ENCODE measurements around the gene SH3RF1.
A peak's percentile ranks its signal among the peaks of the same experiment; 100 is the strongest.

The SH3RF1 gene

DNA sequence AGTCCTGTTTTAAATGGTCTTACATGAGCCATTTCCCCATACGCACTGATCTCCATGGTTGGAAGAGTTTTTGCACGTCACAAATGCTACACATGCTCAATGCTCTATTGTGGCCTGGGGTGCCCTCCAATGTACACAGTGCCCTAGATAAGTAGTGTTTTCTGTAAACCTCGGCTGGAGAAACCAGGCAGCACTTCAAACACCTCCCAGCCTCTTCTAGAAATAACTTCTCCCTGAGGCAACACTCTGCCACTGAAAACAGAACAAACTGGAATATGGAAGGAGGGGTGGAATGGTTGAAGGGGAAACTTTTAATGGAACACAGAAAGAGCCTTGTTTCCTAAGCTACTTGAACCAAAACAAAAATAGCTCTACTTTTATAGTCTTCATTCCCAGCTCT, 136.8 kb downstream of the SH3RF1 start:
- no peak for DNase-seq (ENCODE audit: low spot score)

DNA sequence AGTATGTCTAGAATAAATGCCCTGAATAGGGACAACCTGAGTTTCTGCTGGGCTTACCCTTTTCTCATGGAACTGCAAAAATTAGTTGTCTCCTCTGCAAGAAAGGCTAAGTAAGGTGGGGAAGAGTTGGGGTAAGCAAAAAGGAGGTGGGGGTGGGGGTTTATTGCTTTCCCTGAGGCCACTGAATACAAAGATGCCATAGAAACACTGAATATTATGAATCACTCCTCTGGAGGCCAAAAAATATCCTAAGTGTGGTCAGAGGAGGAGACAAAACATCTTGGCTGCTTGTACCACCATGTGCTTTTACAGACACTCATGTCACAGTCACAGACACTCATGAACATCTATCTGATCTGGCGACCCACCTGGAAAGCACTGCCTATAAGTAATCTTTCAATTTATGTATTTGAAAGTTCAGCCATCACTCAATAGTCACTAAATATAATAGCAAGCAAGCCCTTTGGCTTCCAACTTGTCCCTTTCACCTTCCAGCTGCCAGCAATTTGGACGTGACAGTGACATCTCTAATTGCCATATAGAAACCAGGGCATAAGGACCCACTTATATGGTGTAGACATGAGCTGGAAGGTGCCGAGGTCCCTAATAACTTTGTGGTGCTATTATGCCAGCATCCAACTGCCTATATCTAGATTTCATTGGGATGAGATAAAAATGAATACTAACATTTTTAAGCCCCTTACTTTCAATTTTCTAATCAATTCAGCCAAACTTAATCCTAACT, 138.0 kb downstream of the SH3RF1 start:
- DNase-seq (ENCODE audit: low spot score) = no peak

DNA sequence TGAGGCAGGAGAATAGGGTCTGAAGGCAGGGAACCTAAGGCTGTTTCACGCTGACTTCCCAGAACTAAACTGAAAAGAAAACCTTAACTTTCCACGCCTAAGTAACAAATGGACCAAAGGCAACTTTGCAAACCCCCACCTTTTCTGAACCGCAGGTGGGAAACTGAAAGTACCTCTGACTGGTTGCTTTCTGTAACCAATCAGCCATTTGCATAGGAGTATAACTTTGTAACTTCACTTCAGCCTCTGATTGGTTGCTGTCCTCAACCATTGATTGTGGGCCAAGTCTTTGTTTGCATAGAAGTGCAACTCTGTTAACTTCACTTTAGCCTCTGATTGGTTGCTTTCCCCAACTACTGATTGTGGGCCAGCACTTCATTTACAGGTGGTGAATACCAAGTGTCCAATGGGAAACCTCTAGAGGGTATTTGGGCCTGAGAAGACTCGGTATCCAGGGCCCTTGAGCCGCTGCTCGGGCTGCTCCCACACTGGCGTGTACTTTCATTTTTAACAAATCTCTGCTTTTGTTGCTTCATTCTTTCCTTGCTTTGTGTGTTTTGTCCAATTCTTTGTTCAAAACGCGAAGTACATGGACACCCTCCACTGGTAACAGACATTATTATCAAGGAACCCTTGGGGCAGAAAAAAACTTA, 139.1 kb downstream of the SH3RF1 start:
- no peak for DNase-seq (ENCODE audit: low spot score)

DNA sequence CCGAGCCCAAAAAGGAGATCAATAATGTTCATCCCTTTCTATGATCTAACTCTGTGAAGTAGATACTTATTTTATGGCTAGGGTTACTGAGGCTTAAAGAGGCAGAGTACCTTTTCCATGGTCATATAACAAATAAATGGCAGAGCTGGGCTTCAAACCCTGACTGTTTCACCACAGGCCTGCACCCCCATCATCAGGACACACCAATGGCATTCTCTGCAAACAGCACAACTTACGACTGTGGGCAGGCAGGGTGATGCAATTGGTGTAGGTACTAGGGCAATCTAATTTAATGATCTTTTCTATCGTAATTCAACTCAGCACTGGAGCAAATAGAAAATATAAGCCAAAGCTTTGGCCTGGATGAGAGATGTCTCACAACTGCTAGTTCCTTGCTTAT, 141.9 kb downstream of the SH3RF1 start:
- DNase-seq (ENCODE audit: low spot score) = peak; percentile 36

DNA sequence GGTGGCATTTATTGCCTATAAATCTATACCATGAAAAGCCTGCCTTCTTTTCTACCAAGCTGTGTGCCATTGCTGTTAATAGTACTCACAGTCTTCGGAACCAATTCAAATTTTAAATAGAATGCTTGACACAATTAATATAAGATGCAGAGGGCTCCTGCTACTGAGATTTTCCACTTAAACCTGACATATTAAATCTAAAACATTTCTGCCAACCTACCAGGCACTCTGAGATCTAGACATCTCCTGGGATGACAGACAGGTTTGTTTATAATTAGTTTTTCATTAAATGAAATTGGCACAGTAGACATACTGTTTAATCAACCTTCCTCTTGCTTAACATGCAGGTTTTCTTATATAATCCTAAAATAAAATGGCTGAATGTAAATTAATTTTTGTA, 143.4 kb downstream of the SH3RF1 start:
- no peak for DNase-seq (ENCODE audit: low spot score)

DNA sequence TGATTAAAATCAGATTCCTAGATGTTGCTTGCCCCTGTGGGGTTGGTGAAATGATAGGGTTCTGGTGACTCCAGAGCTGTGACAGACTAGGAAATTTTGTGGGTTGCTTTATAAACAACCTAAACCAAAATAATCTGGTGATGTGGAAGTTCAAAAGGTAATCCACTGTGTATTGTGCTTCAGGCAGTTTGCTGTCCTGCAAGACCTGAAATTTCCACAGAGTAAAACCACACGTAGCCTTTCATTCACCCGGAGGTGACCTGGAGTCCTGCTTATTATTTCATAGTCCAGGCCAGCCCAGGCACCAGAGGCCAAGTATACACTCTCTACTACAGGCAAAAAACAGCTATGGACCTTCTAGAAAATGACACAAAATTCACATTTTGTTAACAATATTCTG, 146.1 kb downstream of the SH3RF1 start:
- DNase-seq (ENCODE audit: low spot score) = no peak

DNA sequence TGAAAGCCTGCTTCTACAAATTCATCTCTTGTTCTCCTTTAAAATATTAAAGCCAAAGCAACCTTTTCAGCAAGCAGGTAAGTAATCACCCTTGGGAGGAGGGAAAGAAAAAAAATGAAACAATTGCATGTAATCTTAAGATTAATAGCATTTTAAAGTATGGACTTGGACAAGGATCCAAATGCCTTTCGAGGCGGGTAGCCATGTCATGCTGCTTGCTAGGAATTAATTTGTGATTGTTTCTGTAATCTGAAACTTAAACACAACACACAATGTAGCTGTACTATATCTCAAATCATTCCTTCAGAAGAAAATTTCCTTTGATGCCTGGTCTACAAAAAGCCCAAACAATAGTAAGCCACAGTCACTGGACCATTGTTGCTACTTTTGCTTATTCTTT, 148.3 kb downstream of the SH3RF1 start:
- DNase-seq (ENCODE audit: low spot score) = no peak

DNA sequence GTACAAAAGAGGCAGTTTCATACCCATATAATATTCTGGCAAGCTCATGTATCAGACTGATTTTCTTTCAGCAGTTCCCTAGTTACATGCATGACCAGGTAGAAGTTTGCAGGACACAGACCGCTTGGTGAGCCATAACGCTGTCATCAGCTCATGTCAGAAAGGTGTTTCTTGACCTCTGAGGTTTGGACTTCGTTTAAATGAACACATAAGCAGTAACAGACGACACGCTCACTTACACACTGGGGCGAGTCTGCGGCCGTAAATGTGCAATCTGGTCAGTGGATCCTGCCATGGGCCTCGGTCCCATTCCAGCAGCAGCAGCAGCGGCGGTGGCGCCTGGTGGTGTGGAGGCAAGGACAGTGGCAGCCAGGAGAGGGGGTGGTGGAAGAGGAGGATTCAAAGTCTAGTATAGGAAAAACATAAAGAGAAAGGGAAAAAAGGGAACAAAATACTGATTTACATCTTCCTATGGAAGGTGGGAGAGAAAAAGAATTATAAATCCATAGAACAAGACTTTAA, 148.8 kb downstream of the SH3RF1 start:
- DNase-seq (ENCODE audit: low spot score) = no peak

DNA sequence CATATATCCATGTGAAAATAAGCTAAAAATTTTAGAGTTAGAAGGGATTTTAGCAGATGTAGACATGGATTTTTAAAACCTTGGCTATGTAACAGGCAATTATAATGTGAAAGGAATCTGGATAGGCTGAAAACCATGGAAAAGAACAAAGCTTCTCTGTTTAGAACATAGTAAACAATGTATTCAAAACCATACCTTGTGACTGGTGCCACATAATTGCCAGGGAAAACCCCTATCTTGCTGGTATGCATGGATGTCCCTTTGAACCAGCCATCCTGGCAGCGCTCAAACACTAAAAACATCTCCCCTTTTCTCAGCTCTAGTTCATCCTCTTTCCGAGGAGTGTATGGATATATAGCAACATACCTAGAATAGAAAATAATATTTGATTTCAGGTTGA, 150.1 kb downstream of the SH3RF1 start:
- no peak for DNase-seq (ENCODE audit: low spot score)

DNA sequence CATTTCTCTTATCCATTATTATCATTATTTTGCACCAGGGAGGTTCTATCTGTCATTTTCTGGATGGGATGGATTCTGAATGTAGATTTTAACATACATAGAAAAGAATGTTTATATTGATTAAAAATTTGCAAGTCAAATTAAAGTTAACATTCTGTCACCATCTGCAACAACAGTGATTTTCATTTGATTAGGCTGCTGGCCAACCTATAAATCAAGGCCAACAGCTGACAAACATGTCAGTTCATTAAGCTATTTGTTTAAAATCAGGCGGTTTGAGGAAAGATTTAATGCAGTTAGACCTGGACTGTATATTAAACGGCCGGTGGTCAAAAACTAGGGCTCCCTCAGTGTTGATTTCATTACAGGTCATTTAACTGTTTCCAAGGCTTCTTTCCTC, 151.2 kb downstream of the SH3RF1 start:
- DNase-seq (ENCODE audit: low spot score) = no peak

DNA sequence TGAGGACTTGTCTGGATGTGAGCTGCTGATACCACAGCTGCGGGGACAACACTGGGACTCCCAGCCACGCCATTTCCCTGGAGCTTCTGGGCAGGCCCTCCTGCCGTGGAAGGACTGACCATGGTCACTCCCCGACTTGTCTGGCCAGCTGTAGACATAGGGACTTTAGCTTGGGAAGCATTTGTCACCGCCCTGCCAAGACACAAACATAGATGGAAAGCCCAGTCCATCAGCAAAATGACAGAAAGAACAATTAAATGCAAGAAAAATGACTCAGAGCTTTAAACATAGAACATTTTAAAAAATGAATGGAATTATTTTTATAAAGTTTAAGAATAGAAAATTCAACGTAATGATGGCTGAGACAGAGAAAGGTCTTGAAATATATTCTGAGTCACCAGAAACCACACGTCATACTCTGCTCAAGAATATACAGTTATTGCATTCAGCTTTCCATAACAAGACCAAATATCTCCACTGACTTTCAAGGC, 153.1 kb downstream of the SH3RF1 start:
- DNase-seq (ENCODE audit: low spot score) = peak; percentile 50

DNA sequence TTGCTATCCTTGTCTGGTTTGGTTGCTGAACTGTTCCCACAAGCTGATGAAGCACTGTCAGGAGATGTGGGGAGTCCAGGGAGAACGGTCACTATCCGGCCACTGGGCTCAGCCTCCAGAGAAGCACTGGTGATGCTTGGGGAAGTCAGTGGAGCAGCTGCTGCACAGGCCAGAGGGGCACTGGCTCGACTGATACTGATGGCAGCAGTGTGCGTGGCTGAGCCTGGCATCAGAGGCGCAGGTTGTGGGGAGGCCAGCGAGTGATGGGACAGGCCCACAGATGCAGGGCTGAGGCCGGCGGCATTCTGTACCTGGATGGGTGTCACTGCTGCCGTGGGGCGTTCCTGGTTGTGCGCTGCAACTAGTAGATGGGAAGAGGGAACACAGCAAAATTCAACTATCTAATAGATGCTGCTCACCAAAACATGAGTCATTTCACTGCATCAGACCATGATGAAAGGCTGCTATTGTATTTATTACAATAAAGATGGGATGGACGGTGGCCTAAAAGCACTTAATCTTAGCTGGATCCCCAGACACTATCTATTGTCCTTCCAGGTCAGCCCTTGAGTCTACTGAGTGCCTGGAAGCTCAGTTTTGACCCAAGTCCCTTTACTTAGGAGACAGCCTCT, 154.4 kb downstream of the SH3RF1 start:
- DNase-seq (ENCODE audit: low spot score) = no peak

DNA sequence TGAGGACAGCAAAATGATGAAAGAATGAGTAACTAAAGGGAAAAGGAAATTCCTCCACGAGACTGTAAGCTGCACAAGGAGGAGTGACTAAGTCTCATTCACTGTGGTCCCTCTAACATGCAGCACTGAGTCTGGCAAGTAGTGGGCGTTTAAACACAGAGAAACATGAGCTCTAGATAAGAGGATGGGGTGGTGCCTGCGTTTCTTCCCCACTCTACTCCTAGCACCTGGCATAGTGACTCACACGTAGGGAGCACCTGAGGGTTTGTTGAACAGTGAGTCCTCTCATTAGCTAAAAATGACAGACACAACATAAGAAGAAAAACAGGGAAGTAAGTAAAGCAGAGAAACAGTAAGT, 154.9 kb downstream of the SH3RF1 start:
- peak; percentile 89 for DNase-seq (ENCODE audit: low spot score)

DNA sequence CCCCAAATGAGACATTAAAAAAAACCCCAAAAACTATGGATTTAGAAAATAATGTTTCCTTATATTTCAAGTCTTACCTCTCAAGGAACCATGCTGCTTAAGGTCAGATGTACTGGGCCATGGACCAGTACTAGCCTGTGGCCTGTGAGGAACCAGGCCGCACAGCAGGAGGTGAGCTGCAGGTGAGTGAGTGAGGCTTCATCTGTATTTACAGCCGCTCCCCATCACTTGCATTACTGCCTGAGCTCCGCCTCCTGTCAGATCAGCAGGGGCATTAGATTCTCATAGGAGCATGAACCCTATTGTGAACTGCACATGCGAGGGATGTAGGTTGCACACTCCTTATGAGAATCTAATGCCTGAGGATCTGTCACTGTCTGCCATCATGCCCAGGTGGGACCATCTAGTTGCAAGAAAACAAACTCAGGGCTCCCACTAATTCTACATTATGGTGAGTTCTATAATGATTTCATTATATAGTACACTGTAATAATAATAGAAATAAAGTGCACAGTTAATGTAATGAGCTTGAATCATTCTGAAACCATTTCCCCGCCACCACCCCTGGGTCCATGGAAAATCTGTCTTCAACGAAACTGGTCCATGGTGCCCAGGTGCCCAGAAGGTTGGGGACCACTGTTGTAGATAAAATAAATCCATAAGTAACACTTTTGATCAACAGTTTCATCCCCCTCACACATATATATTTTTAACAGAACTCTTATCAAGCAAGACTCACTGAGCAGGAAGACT, 155.4 kb downstream of the SH3RF1 start:
- no peak for DNase-seq (ENCODE audit: low spot score)

DNA sequence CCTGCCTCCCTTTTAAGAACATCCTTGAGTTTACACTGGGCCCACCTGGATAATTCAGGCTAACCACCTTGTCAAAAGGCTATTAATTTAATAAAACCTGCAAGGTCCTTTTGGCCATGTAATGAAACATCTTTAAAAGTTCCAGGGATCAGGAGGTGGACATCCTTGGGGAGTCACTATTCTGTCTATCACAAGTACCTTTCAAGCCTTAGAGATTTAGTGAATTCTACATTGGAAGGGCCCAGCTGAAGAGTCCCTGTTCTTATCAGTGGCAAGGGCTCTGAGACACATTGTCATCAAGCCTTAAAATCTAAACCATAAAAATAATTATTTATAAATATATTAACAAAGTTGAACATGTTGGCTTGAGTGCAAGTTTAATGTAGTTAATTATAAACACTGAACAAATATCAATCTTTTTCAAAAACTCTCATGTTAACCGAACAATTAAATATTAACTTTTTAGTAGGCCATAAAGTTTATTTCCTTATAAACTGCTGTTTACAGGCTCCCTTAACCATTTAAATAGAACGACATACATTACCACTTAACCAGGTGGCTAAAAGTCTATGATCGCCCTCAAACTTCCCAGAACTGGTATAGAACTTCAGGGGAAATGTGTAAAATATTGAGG, 156.3 kb downstream of the SH3RF1 start:
- DNase-seq (ENCODE audit: low spot score) = no peak

DNA sequence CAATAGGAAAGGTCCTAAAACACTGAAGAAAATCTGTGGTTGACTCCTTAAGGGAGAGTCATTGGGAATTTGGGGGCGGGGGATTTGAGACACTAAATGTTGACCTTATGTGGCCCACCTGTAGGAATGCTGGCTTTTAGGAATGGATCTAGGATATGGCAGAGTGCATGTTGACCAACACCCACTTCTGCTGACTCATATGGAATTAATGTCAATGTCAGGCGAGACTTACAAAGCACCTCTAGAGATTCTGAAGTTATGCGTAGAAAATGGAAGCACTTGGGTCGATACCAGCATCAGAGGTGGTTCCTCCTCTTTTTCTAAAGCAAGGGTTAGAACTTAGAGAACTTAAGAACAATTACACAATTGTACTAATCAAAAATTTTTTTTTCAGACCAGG, 160.1 kb downstream of the SH3RF1 start:
- DNase-seq (ENCODE audit: low spot score) = no peak

DNA sequence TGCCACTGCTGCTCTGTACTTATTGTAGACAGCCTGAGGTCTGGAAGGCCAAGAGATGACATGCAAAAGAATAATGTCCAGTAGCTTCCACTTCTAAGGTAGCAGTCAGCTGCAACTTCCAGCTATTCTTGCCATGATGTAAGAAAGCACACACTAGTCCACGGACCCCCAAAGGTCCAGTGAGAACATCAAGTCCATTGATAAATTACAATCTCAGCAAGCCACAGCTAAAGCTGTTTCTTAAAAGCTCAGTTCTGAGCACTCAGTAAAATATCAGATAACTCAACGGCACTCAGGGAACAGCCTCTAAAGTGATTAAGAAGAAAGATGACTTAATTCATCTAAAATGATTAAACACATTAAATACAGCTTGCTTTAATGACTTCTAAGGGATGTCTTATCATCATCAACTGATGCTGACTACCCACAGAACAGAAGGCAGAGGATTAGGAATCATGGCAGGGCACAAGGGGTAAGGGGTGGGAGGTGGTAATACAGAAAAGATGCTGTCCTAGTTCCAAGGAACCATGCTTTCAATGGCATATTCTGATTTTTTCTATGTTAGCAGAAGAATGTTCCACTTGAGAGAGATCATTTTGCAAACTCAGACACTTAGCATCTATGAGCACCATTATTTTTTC, 161.6 kb downstream of the SH3RF1 start:
- DNase-seq (ENCODE audit: low spot score) = no peak

DNA sequence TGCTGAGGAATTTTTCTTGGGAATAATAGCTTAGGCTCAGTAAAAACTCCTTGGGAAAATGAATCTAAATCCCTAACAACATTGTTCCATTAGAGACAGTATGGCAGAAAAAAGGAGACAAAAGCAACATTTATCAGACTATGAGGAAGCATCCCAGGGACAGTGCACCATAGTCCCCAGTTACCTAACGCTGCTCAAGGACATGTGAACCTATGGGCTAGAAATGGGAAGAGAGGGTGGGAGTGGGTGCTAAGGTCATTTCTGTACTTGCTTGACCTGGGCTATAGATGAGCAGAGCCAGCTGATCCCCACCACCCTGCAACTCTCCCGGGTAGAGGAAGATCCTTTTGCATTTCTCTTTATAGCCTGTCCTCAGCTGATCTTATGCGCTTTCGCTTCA, 162.5 kb downstream of the SH3RF1 start:
- DNase-seq (ENCODE audit: low spot score) = no peak

DNA sequence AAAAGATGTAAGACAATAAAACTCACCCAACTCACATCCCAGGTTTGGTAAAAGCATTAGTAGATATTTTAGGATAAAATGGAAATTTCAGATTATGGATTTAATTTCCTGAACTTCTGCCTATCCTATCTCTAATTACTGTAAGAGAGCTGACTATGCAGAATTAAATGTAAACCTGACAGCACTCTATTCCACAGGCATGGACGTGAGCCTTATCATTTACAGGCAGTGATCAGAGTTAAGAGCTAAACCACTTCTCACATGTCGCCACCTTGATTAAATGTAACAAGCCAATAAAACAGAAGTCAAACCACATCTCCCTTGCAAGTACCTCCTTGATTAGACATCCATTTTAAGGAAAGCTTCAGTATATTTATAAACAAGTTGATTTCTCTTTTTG, 163.2 kb downstream of the SH3RF1 start:
- DNase-seq (ENCODE audit: low spot score) = no peak

DNA sequence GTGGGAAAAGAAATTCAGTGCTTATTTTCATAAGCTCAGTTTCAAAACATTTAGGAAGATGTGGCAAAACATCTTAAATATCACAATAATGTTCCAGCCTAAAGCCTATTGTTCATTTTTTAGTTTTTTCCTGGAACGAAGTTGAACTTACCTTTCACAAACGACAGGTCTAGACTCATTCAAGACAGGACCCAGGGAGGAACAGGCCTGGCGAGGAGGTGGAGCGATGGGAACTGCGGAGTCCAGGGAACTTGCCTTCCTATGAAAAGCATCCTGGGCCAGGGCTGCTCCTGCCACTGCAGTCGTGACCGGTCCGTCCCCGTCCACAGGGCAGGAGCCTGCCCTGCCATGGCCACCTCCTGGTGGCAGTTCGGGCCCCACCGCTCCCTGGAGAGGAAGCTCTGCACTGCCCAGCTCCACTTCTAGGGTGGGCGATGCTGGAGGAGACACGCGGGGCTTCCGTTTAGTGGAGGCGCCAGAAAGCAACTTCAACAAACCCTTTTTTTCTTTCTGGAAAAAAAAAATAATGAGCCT, 164.0 kb downstream of the SH3RF1 start:
- DNase-seq (ENCODE audit: low spot score) = no peak

DNA sequence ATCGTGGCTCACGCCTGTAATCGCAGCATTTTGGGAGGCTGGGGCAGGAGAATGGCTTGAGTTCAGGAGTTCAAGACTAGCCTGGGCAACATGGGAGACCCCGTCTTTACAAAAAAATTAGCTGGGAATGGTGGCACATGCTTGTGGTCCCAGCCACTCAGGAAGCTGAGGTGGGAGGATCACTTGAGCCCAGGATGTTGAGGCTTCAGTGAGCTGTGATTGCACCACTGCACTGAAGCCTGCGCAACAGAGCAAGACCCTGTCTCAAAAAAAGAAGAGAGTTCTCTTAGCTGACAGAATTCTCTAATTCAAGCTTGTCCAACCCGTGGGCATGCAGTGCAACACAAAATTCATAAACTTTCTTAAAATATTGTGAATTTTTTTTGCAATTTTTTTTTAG, 165.1 kb downstream of the SH3RF1 start:
- DNase-seq (ENCODE audit: low spot score) = no peak

All from GM03348 (cell line).